Coronary artery (tissue), 2 donors: ENCODE measurements around the gene ANAPC5.
"Not testable (repeated sequence)": the region's sequence is repeated elsewhere in the genome, so short reads cannot be mapped to it uniquely, and the experiment has no call there.

Experiments
- DNase-seq: peaks from one replicate; pipeline ENCODE4 v3.0.0-alpha.2; 2017; ENCODE audit warnings: low spot score
- H3K27ac ChIP-seq, 2 donors: fragments of 200-600 bp; sonication (generic); one replicate each; pipeline ENCODE4 v1.5.1; 2016 to 2019
- H3K4me3 ChIP-seq: fragments of 200-600 bp; sonication (generic); 2 replicates; pipeline ENCODE4 v1.5.1; 2016; ENCODE audit warnings: mild to moderate bottlenecking, moderate library complexity
- CTCF ChIP-seq: fragments of 200-600 bp; sonication (generic); IDR thresholded peaks from one replicate; pipeline ENCODE4 v1.5.1; 2019; ENCODE audit warnings: antibody characterized with exemption

Gene ANAPC5

GRCh38 chr12:121392325-121392716 lies 40.1 kb upstream of the ANAPC5 start:
- no peak overlapping the region for H3K27ac ChIP-seq
- no peak overlapping the region for H3K4me3 ChIP-seq
- DNase-seq: peak; percentile 3
- no peak for TF ChIP-seq CTCF

- DNase-seq: peak; percentile 66
- no peak for TF ChIP-seq CTCF
- no peak overlapping the region for H3K27ac ChIP-seq
These were observed 39.6 kb upstream of the ANAPC5 start for GRCh38 chr12:121391619-121392324.

GRCh38 chr12:121390856-121391255 lies 38.6 kb upstream of the ANAPC5 start:
- no peak for DNase-seq
- no peak overlapping the region for H3K27ac ChIP-seq
- no peak for TF ChIP-seq CTCF
- H3K4me3 ChIP-seq: no peak overlapping the region

More at GRCh38 chr12:121391619-121392324, 39.6 kb upstream of the ANAPC5 start:
- peak overlapping the region; percentile 44 for H3K4me3 ChIP-seq

- Histone ChIP-seq H3K4me3 (no peak overlapping the region), H3K27ac (no peak overlapping the region)
- no peak for TF ChIP-seq CTCF
- no peak for DNase-seq
These were observed 36.3 kb upstream of the ANAPC5 start for GRCh38 chr12:121388421-121388981.

GRCh38 chr12:121384891-121385290 lies 32.7 kb upstream of the ANAPC5 start:
- DNase-seq: not testable (repeated sequence)

GRCh38 chr12:121383601-121384021 lies 31.4 kb upstream of the ANAPC5 start:
- no peak overlapping the region for H3K27ac ChIP-seq
- H3K4me3 ChIP-seq: no peak overlapping the region
- DNase-seq: no peak
- TF ChIP-seq CTCF: no peak

More at GRCh38 chr12:121384891-121385290, 32.7 kb upstream of the ANAPC5 start:
- not testable (repeated sequence) for H3K27ac ChIP-seq, H3K4me3 ChIP-seq

GRCh38 chr12:121379945-121380344 lies 27.7 kb upstream of the ANAPC5 start:
- no peak overlapping the region for H3K27ac ChIP-seq
- no peak for TF ChIP-seq CTCF

More at GRCh38 chr12:121379945-121380344, 27.7 kb upstream of the ANAPC5 start:
- DNase-seq: no peak
- H3K4me3 ChIP-seq: no peak overlapping the region
